SK-N-SH treated with all-trans-retinoic acid at 6 μM for 48 hours (cell line): ENCODE results near the gene PRR7.

Experiments
- BACH2 ChIP-seq: fragments of 250-450 bp; sonication (Bioruptor Pico); IDR thresholded peaks from 2 replicates; pipeline ENCODE4 v1.9.0; 2021; ENCODE audit warnings: mild to moderate bottlenecking, borderline replicate concordance
- CREB5 ChIP-seq: fragments of 250-450 bp; sonication (Bioruptor Pico); IDR thresholded peaks from 2 replicates; pipeline ENCODE4 v1.5.1; 2020; ENCODE audit warnings: low read depth, mild to moderate bottlenecking, moderate library complexity
- ESRRG ChIP-seq: fragments of 250-450 bp; sonication (Bioruptor Pico); IDR thresholded peaks from 2 replicates; pipeline ENCODE4 v1.6.1; 2021; ENCODE audit warnings: mild to moderate bottlenecking
- PATZ1 ChIP-seq: fragments of 250-450 bp; sonication (Bioruptor Pico); IDR thresholded peaks from 2 replicates; pipeline ENCODE4 v1.8.0; 2020; ENCODE audit warnings: mild to moderate bottlenecking, moderate library complexity, borderline replicate concordance
- RARB ChIP-seq: fragments of 250-450 bp; sonication (Bioruptor Pico); IDR thresholded peaks from 2 replicates; pipeline ENCODE4 v1.8.0; 2021; ENCODE audit warnings: mild to moderate bottlenecking, moderate library complexity

- TF ChIP-seq BACH2 (CRISPR knock-in tag) (no peak), ESRRG (CRISPR knock-in tag) (no peak), PATZ1 (no peak), CREB5 (CRISPR knock-in tag) (no peak), RARB (CRISPR knock-in tag) (no peak)
Observed at GRCh38 chr5:177427211-177427822, 19.3 kb upstream of the PRR7 start.
